ENCODE results near the gene COL4A3. TPM values are rescaled to one million over a fixed set of nuclear protein-coding genes. Genes with fewer than 3 reads are reported as not detected.
A peak's percentile ranks its signal among the peaks of the same experiment; 100 is the strongest.

COL4A3 gene
- total RNA-seq, 1 donor from 2014 or later: 33.6 TPM

DNA sequence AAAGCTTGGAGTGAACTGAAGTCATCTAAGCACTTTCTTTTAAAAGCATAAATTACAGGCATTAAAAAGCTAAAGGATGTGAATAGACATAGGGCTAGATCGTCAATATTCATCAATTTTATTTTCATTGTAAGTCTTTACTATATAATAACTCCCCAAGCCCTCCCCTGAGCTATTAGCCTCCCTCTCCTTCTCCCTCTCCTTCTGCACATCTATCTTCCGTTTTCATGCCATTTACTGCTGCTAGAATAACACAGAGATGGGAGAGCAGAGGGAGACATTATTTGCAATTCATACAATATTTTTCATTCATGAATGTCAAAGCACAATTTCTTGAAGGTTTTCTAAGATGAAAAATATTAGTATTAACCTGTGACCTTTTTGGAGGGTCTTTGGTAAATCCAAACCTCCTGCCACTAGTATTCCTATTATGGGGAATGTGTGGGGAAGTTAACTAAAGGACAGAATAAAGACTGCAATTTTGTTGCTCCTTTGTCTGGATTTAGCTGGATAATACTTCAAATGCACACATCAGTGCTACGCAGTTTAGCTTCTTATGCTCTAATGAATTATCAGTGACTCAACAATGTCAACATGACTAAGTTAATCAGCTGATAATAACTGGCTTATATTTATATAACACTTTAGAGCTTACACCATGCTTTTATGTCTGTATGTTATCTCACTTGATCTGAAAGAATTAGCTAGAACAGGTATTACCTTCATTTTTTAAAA, 132.4 kb downstream of the COL4A3 start:
- no peak for DNase-seq
- Histone ChIP-seq H3K4me1 (no peaks in the 10 kb centered on the region), H3K27ac (no peak overlapping the region), H3K9me3 (no peaks in the 10 kb centered on the region), H3K36me3 (no peaks in the 10 kb centered on the region), H3K4me3 (no peak overlapping the region), H3K27me3 (ENCODE audit: low read depth) (no peaks in the 10 kb centered on the region)
- TF ChIP-seq, protein P1, sequence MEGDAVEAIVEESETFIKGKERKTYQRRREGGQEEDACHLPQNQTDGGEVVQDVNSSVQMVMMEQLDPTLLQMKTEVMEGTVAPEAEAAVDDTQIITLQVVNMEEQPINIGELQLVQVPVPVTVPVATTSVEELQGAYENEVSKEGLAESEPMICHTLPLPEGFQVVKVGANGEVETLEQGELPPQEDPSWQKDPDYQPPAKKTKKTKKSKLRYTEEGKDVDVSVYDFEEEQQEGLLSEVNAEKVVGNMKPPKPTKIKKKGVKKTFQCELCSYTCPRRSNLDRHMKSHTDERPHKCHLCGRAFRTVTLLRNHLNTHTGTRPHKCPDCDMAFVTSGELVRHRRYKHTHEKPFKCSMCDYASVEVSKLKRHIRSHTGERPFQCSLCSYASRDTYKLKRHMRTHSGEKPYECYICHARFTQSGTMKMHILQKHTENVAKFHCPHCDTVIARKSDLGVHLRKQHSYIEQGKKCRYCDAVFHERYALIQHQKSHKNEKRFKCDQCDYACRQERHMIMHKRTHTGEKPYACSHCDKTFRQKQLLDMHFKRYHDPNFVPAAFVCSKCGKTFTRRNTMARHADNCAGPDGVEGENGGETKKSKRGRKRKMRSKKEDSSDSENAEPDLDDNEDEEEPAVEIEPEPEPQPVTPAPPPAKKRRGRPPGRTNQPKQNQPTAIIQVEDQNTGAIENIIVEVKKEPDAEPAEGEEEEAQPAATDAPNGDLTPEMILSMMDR (IDR thresholded peaks at IDR 0.05): no peak
- ATAC-seq: no peak
- intact Hi-C loops (cut with DNase I): no loop called here

DNA sequence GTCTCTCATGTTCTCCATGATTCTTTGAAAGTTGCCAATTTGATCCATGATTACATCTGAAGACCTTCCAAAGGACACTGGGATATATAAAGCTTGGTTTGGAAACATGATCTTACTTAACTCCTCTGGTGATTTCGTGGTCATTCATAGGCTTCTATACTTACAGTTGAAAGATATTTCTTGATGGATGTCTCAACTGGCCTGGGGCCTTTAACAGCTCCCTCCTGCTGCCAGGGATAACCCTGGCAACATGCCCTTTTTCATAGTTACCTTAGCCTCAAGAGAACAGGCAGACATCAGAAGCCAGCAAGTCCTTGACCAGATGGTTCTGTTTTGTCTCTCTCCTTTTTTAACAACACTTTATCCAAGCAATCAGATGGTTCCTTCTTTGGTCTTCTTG, 137.1 kb downstream of the COL4A3 start:
- ATAC-seq (no peak), DNase-seq (no peak)
- no peaks in the 10 kb centered on the region for H3K27me3 ChIP-seq (ENCODE audit: low read depth)
- TF ChIP-seq, protein P1 (IDR thresholded peaks at IDR 0.05): no peak
- no peak overlapping the region for H3K27ac ChIP-seq
- no peaks in the 10 kb centered on the region for H3K9me3 ChIP-seq
- no peak overlapping the region for H3K4me3 ChIP-seq
- no peaks in the 10 kb centered on the region for H3K4me1 ChIP-seq
- intact Hi-C loops (cut with DNase I): no loop called here
- H3K36me3 ChIP-seq: no peaks in the 10 kb centered on the region

DNA sequence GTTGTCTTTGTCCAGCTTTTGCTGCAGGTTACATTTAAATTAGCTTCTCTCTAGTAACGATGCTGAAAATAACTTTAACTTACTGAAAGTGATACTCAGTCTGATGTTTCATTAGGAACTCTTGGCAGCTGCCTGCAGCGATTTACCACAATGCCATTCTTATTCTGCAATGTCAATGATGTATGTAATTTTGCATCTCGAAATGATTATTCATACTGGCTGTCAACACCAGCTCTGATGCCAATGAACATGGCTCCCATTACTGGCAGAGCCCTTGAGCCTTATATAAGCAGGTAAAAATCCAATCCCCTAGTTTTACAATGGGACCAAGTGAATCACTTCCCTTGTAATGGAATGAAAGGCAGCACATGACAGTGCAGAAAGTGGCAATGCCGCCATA, 144.4 kb downstream of the COL4A3 start:
- H3K27me3 ChIP-seq (ENCODE audit: low read depth): no peaks in the 10 kb centered on the region
- H3K9me3 ChIP-seq: no peaks in the 10 kb centered on the region
- H3K4me1 ChIP-seq: no peaks in the 10 kb centered on the region
- intact Hi-C loops (cut with DNase I): no loop called here
- H3K4me3 ChIP-seq: no peak overlapping the region
- TF ChIP-seq, protein P1 (IDR thresholded peaks at IDR 0.05): no peak
- no peak overlapping the region for H3K27ac ChIP-seq
- H3K36me3 ChIP-seq: no peaks in the 10 kb centered on the region
- ATAC-seq (no peak), DNase-seq (no peak)

GRCh38 chr2:227310756-227311110, 146.3 kb downstream of the COL4A3 start:
- Histone ChIP-seq H3K36me3 (no peaks in the 10 kb centered on the region), H3K4me3 (no peak overlapping the region), H3K9me3 (no peaks in the 10 kb centered on the region), H3K27me3 (ENCODE audit: low read depth) (no peaks in the 10 kb centered on the region), H3K4me1 (no peaks in the 10 kb centered on the region), H3K27ac (no peak overlapping the region)
- TF ChIP-seq, protein P1 (IDR thresholded peaks at IDR 0.05): no peak
- intact Hi-C loops (cut with DNase I): no loop called here
- DNase-seq (no peak), ATAC-seq (peak; percentile 37 to 61)

DNA sequence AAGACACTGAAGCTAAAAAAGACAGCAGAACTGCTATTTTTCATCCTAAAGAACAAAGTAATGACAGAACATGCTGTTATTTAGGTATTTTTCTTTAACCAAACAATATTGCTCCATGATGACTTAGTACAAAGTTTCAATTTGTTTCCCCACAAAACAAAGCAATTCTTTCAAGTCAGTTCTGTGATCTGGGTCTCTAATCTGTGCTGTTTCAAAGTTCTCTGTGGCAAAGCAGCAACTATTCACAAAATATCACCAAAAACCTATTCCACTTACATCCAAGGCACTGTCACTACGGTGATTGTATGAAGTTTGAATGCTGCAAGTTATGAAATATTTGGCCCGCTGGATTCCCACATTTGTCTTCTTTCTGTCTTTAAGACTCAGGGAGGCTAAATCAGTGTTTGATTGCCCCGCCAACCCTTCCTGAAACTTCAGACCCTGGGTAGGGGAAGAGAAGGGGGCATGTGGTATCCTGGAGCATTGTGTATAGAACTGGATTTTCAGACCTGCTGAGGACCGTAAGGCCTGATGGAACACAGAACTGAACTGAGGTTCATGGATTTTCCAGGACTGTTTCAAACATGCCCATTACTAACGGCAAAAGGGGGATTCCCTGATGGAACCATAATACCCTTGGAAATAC, 147.6 kb downstream of the COL4A3 start:
- no peaks in the 10 kb centered on the region for H3K9me3 ChIP-seq
- DNase-seq (no peak), ATAC-seq (no peak)
- TF ChIP-seq, protein P1 (IDR thresholded peaks at IDR 0.05): no peak
- intact Hi-C loops (cut with DNase I): no loop called here
- no peak overlapping the region for H3K27ac ChIP-seq
- no peaks in the 10 kb centered on the region for H3K27me3 ChIP-seq (ENCODE audit: low read depth)
- no peaks in the 10 kb centered on the region for H3K4me1 ChIP-seq
- no peaks in the 10 kb centered on the region for H3K36me3 ChIP-seq
- H3K4me3 ChIP-seq: no peak overlapping the region

Measured in lower lobe of right lung (tissue), 2 donors.